T-helper 1 cell (primary cell): ENCODE results near the gene CRACR2B.

Experiments
- DNase-seq, 5 donors: peaks; one replicate each; pipeline ENCODE4 v3.0.0-alpha.2; 2012 to 2020

Gene CRACR2B

DNA sequence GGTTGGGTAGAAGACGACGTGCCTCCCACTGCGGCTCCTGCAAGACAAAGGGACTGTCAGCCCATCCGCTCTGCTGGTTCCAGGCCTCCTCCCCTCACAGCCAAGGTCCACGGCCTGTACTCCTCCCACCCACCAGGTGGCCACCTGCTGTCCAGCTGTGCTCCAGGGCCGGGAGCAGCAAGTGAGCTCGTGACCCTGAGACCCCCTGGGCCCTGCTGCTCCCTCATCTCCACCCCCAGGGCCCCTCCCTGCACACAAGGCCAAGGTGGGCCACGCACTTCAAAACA lies 42.4 kb downstream of the CRACR2B start:
- no peak for DNase-seq

DNA sequence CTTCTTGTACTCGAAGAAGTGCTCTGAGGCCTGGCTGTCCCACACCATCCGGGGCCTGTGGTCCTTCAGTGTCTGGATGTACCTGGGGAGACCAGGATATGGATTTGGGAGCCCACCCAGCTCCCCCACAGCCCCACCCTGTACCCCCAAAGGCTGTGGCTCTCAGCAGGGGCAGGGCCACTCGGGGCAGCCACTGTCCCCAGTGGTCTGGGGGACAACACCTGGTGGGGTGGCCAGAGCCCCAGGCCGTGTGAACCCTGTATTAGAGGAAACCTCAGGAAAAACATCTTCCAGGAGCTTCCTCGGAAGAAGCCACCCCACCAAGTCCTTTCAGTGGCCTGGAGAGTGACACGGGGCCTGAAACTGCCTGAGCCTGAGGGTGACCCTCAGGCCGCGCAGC lies 42.7 kb downstream of the CRACR2B start:
- no peak for DNase-seq

DNA sequence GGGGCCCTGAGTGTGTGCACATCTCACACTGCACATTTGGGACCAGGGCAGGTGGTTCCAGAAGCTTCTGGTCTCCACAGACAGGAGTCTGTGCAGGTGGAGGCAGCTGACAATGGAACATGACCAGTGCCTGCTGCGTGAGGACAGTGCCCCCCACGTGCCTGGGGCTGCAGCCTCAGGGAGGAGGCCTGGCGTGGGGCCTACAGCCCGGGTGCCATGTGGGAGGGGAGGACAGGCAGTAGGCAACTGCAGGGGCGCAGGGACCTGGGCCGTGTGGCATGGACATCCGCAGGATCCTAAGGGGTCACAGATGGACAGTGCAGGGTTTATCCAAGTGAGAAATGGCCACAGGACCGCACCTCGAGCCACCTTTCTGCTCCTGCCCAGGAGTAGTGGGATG lies 43.8 kb downstream of the CRACR2B start:
- DNase-seq: no peak

DNA sequence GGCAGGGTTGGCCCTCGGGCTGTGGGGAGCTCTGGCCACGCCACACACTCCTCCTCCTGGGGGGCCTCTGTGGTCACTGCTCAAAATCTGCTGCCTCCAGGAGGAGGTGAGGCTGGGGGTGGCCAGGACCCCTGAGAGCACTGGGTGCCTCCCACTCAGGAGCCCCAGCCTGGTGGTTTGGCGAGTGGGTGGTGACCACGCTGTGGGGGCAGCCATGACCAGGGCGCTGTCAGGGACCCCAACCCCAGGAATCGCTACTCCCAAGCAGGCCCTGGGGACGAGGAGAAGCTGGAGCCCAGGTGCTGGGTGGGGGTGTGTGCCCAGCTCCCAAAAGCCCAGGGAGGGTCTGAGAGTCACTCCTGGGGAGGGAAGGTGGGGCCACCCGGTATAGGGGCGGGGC lies 45.1 kb downstream of the CRACR2B start:
- no peak for DNase-seq

DNA sequence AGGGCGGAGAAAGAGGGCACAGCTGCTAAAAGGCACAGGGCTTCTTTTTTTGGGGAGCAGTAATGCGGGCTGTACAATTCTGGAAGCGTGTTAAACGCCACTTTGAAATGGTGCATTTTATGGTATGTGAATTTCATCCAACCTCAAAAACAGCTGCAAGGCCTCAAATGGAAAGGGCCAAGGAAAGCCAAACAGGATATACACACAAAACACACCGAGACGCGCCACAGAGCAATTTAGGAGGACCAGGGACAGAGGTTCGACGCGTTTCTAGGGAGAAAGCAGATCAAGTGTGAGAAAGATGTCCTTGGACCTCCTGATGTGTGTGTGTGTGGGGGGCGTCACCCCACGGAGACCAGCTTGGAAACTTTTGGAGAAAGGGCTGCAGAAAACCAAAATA lies 46.0 kb downstream of the CRACR2B start:
- DNase-seq: no peak

DNA sequence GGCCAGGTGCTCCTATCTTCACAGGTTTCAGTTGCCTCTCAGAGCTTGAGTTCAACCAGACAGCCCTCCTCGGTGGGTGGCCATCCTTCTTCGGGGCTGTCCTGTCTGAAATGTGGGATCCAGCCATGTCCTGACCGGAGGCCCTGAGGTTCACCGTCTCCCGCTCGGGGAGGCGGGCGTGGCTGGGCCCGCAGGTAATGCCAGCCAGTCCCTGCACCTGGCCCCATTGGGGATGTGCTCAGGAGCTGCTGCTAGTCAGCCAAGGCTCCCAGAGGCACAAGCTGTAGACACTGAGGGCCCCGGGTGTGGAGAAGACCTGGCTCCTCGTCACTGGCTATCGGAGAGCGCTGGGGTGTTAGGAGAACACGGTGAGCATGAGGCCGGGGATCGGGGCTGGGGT lies 47.5 kb downstream of the CRACR2B start:
- no peak for DNase-seq

DNA sequence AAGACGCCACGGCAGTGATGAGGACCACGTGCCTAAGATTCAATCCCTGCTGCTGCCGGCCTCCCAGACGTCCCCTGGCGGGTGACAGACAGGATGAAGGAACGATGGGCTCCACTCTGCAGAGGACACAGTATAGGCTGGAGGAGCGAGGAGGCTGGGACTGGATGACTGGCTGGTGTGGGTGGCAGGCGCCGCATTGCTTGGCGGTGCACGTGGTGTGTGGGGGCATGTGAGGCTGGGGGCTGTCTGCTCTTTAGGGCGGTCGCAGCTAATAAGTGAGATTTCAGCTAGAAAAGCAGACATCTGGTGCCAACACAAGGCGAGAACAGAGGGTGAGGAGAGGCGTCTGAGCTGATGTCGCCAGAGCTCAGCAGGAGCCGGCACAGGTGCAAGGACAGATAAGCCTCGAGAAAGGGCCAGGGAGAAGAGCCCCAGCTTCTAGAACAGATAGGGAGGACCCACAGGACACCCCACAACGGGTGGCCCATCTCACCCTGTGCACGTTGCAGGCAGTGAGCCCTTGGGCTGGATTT lies 48.1 kb downstream of the CRACR2B start:
- DNase-seq: no peak

DNA sequence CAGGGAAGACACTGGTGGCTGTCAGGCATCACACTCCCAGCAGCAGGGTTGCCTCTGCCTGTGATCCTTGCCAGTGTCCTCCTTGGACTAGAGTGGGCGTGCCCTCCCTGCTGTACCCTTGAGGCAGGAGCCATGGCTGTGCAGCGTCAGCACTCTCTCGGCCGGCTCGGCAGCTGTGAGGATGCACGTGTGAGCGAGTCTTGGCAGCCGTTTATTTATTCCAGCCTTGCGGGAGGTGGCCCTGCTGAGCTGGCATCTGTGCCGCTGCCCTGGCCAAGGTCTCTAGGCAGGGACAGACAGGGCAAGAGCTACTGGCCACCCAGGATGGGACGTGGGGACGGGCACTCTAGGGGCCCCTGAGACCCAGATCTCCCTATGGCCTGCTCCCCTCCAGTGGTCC lies 48.8 kb downstream of the CRACR2B start:
- no peak for DNase-seq

DNA sequence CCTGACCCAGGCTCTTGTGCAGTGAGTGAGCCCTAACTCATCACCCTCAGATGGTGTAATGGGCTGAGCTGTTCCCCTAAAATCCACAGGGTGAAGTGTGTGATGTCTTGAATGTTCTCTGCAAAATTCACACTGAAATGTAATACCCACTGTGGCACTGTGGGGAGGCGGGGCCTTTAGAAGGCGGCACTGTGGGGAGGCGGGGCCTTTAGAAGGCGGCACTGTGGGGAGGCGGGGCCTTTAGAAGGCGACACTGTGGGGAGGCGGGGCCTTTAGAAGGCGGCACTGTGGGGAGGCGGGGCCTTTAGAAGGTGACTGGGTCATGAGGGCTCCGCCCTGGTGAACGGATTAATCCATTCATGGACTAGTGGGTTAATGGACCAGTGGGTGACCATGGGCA lies 49.8 kb downstream of the CRACR2B start:
- DNase-seq: no peak

DNA sequence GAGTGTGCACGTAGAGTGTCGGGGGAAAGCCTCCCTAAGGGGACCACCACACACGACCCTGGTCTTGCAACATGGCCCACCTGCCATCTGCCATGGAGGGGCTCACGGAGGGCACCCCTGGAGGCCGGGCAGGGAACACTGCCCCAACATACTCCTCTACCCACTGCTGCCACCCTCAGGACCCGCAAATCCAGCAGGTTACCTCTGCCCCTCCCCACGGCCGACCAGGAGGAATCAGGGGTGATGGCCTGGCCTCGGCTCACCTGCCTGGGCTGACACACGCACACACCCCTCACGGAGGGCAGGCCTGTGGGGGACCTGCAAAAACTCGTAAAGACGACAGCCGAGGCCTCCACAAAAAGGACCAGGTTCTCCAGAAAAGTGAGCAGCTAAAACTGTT lies 52.7 kb downstream of the CRACR2B start:
- DNase-seq: no peak
